ENCODE measurements around the gene TMEM203. TPM values are rescaled to one million over a fixed set of nuclear protein-coding genes. Genes with fewer than 3 reads are reported as not detected.

TMEM203 gene
- total RNA-seq, 1 donor from 2014 or later: 33.0 TPM

Other genes with a start within 250 kb of the TMEM203 start
- 49.6 TPM for gene PTGDS, start 228.1 kb downstream of the TMEM203 start, total RNA-seq (ENCODE audit: insufficient read depth, low replicate concordance)
- 0.72 TPM for gene LCNL1, start 222.7 kb downstream of the TMEM203 start, total RNA-seq (ENCODE audit: insufficient read depth, low replicate concordance)
- gene PAXX, start 213.2 kb downstream of the TMEM203 start, total RNA-seq (ENCODE audit: insufficient read depth, low replicate concordance): 10.6 TPM
- gene CLIC3, start 209.1 kb downstream of the TMEM203 start, total RNA-seq (ENCODE audit: insufficient read depth, low replicate concordance): 24.3 TPM
- 20.2 TPM for gene ABCA2, start 177.4 kb downstream of the TMEM203 start, total RNA-seq (ENCODE audit: insufficient read depth, low replicate concordance)
- 0.96 TPM for gene FUT7, start 173.6 kb downstream of the TMEM203 start, total RNA-seq (ENCODE audit: insufficient read depth, low replicate concordance)
- gene NPDC1, start 159.5 kb downstream of the TMEM203 start, total RNA-seq (ENCODE audit: insufficient read depth, low replicate concordance): 6.5 TPM
- gene ENTPD2, start 151.6 kb downstream of the TMEM203 start, total RNA-seq (ENCODE audit: insufficient read depth, low replicate concordance): not detected
- gene SAPCD2, start 135.1 kb downstream of the TMEM203 start, total RNA-seq (ENCODE audit: insufficient read depth, low replicate concordance): 2.6 TPM
- gene UAP1L1, start 128.1 kb downstream of the TMEM203 start, total RNA-seq (ENCODE audit: insufficient read depth, low replicate concordance): 8.2 TPM
- 41.4 TPM for gene MAN1B1, start 118.7 kb downstream of the TMEM203 start, total RNA-seq (ENCODE audit: insufficient read depth, low replicate concordance)
- 67.9 TPM for gene DPP7, start 90.9 kb downstream of the TMEM203 start, total RNA-seq (ENCODE audit: insufficient read depth, low replicate concordance)
- 5.1 TPM for gene GRIN1, start 66.5 kb downstream of the TMEM203 start, total RNA-seq (ENCODE audit: insufficient read depth, low replicate concordance)
- not detected for gene LRRC26, start 35.6 kb downstream of the TMEM203 start, total RNA-seq (ENCODE audit: insufficient read depth, low replicate concordance)
- not detected for gene TMEM210, start 33.6 kb downstream of the TMEM203 start, total RNA-seq (ENCODE audit: insufficient read depth, low replicate concordance)
- 18.3 TPM for gene ANAPC2, start 17.1 kb downstream of the TMEM203 start, total RNA-seq (ENCODE audit: insufficient read depth, low replicate concordance)
- gene SSNA1, start 17.0 kb downstream of the TMEM203 start, total RNA-seq (ENCODE audit: insufficient read depth, low replicate concordance): 30.8 TPM
- gene TPRN, start 4.9 kb downstream of the TMEM203 start, total RNA-seq (ENCODE audit: insufficient read depth, low replicate concordance): 2.2 TPM
- gene NDOR1, start 52 bp upstream of the TMEM203 start, total RNA-seq (ENCODE audit: insufficient read depth, low replicate concordance): 0.72 TPM
- not detected for gene RNF208, start 16.6 kb upstream of the TMEM203 start, total RNA-seq (ENCODE audit: insufficient read depth, low replicate concordance)
- 0.96 TPM for gene CYSRT1, start 19.5 kb upstream of the TMEM203 start, total RNA-seq (ENCODE audit: insufficient read depth, low replicate concordance)
- gene RNF224, start 21.9 kb upstream of the TMEM203 start, total RNA-seq (ENCODE audit: insufficient read depth, low replicate concordance): not detected
- not detected for gene SLC34A3, start 25.3 kb upstream of the TMEM203 start, total RNA-seq (ENCODE audit: insufficient read depth, low replicate concordance)
- 48.9 TPM for gene TUBB4B, start 35.6 kb upstream of the TMEM203 start, total RNA-seq (ENCODE audit: insufficient read depth, low replicate concordance)
- gene STPG3, start 45.6 kb upstream of the TMEM203 start, total RNA-seq (ENCODE audit: insufficient read depth, low replicate concordance): 1.9 TPM
- 18.8 TPM for gene NELFB, start 49.7 kb upstream of the TMEM203 start, total RNA-seq (ENCODE audit: insufficient read depth, low replicate concordance)
- gene TOR4A, start 72.1 kb upstream of the TMEM203 start, total RNA-seq (ENCODE audit: insufficient read depth, low replicate concordance): 4.3 TPM
- gene NRARP, start 96.6 kb upstream of the TMEM203 start, total RNA-seq (ENCODE audit: insufficient read depth, low replicate concordance): 1.9 TPM
- gene EXD3, start 217.5 kb upstream of the TMEM203 start, total RNA-seq (ENCODE audit: insufficient read depth, low replicate concordance): 12.0 TPM
- not detected for gene NOXA1, start 217.7 kb upstream of the TMEM203 start, total RNA-seq (ENCODE audit: insufficient read depth, low replicate concordance)
- not detected for gene ENTPD8, start 235.7 kb upstream of the TMEM203 start, total RNA-seq (ENCODE audit: insufficient read depth, low replicate concordance)

All from umbilical cord (tissue), 1 donor.